OCI-LY7 (cell line): Measurements from ENCODE around the gene PARD3B. TPM values are rescaled to one million over a fixed set of nuclear protein-coding genes. Genes with fewer than 3 reads are reported as not detected.

Experiments used
- BruUV-seq: library from RNA; stranded (reverse); fragments of 400-500 nt; replicated peaks from 2 replicates; lab custom pipeline; 2021; lab: Mats Ljungman, UMichigan
- CTCF ChIA-PET: fragments of 300-600 bp; sonication (Branson Sonifier 250); formaldehyde crosslinking; loops from one replicate; lab custom pipeline; 2022; ENCODE audit warnings: antibody characterized with exemption; ENCODE audit not compliant: unreplicated experiment; lab: Charles Lee
- POLR2A ChIA-PET: fragments of 300-600 bp; sonication (Branson Sonifier 250); formaldehyde crosslinking; loops from one replicate; lab custom pipeline; 2022; ENCODE audit warnings: antibody characterized with exemption; lab: Charles Lee
- DNase-seq: peaks from one replicate; pipeline ENCODE4 v3.0.0-alpha.2; 2015; ENCODE audit warnings: low spot score
- H2AFZ ChIP-seq: fragments of 200-600 bp; sonication (generic), shearing (Covaris generic); 2 replicates; pipeline ENCODE4 v1.6.1; 2014; ENCODE audit warnings: mild to moderate bottlenecking, antibody characterized with exemption, low read length, moderate library complexity
- H3K27ac ChIP-seq: fragments of 200-600 bp; sonication (generic); 2 replicates; pipeline ENCODE4 v1.5.1; 2014; ENCODE audit warnings: mixed run types, low read depth, mild to moderate bottlenecking, moderate library complexity, low read length, inconsistent platforms; ENCODE audit not compliant: poor library complexity, severe bottlenecking
- H3K36me3 ChIP-seq: fragments of 200-600 bp; sonication (generic); 2 replicates; pipeline ENCODE4 v1.6.1; 2014; ENCODE audit warnings: mild to moderate bottlenecking, antibody characterized with exemption, low read length, moderate library complexity, mixed read lengths; ENCODE audit not compliant: insufficient read depth
- H3K4me1 ChIP-seq: fragments of 200-600 bp; sonication (generic); 2 replicates; pipeline ENCODE4 v1.5.1; 2014; ENCODE audit warnings: mild to moderate bottlenecking, low read length; ENCODE audit not compliant: insufficient read depth, poor library complexity, severe bottlenecking
- H3K4me2 ChIP-seq: fragments of 200-600 bp; sonication (generic); 2 replicates; pipeline ENCODE4 v1.6.1; 2014; ENCODE audit warnings: mild to moderate bottlenecking, low read length
- H3K4me3 ChIP-seq: fragments of 200-600 bp; sonication (generic); 2 replicates; pipeline ENCODE4 v1.5.1; 2014; ENCODE audit warnings: mild to moderate bottlenecking, low read depth, low read length; ENCODE audit not compliant: poor library complexity, severe bottlenecking
- H3K79me2 ChIP-seq: fragments of 200-600 bp; sonication (generic); 2 replicates; pipeline ENCODE4 v1.6.1; 2016; ENCODE audit warnings: low read depth, mild to moderate bottlenecking, low read length, moderate library complexity, mixed read lengths; ENCODE audit not compliant: insufficient read depth
- H3K9me2 ChIP-seq: fragments of 200-600 bp; sonication (generic); 2 replicates; pipeline ENCODE4 v1.6.1; 2016; ENCODE audit warnings: mild to moderate bottlenecking, low read length, mixed read lengths; ENCODE audit not compliant: insufficient read depth
- H3K9me3 ChIP-seq: fragments of 200-600 bp; sonication (generic); 2 replicates; pipeline ENCODE4 v1.6.1; 2014; ENCODE audit warnings: mild to moderate bottlenecking, mixed run types, low read length, mixed read lengths
- H4K20me1 ChIP-seq: fragments of 200-600 bp; sonication (generic); 2 replicates; pipeline ENCODE4 v1.6.1; 2014; ENCODE audit warnings: mild to moderate bottlenecking, antibody characterized with exemption, low read length, moderate library complexity, mixed read lengths; ENCODE audit not compliant: insufficient read depth
- CTCF ChIP-seq: fragments of 200-600 bp; sonication (generic); conservative IDR thresholded peaks from 2 replicates; pipeline ENCODE4 v1.5.1; 2014; ENCODE audit warnings: mild to moderate bottlenecking, antibody characterized with exemption, low read length, moderate library complexity, mixed read lengths
- EZH2phosphoT487 ChIP-seq: fragments of 200-600 bp; sonication (generic); IDR thresholded peaks from 2 replicates; pipeline ENCODE4 v1.6.1; 2018; ENCODE audit warnings: low read depth, borderline replicate concordance, mild to moderate bottlenecking, mixed run types, antibody characterized with exemption, low read length, moderate library complexity, mixed read lengths
- intact Hi-C: fragments of 100-400 bp; cut with micrococcal nuclease; formaldehyde crosslinking; loops from one replicate; pipeline ENCODE4 v1.10.0; 2022; ENCODE audit not compliant: unreplicated experiment
- total RNA-seq, 2 experiments: library from RNA; depleted of rRNA in 1 of 2; stranded (reverse); fragments of >200 nt in 1 of 2; shearing (Covaris generic) in 1 of 2; gene quantifications; 2 replicates each; pipeline ENCODE4 v1.2.3, GENCODE V29; 2014 to 2022

Gene PARD3B
- total RNA-seq, 2 experiments from 2014 or later = not detected

- POLR2A ChIA-PET = no interaction called here
Measured at GRCh38 chr2:204573221-204573620, 27.9 kb downstream of the PARD3B start.

GRCh38 chr2:204574486-204574885 is 29.2 kb downstream of the PARD3B start:
- no peaks in the 10 kb centered on the region for H3K9me3 ChIP-seq
- no peaks in the 10 kb centered on the region for H3K4me1 ChIP-seq
- no peak overlapping the region for H3K27ac ChIP-seq
- no peaks in the 10 kb centered on the region for H4K20me1 ChIP-seq
- no peak overlapping the region for H3K4me2 ChIP-seq
- H3K79me2 ChIP-seq = no peaks in the 10 kb centered on the region
- no peak overlapping the region for H2AFZ ChIP-seq
- H3K36me3 ChIP-seq = no peaks in the 10 kb centered on the region
- H3K4me3 ChIP-seq = no peak overlapping the region
- TF ChIP-seq CTCF = no peak
- TF ChIP-seq EZH2phosphoT487 = no peak
- intact Hi-C loops = no loop called here
- POLR2A ChIA-PET = interaction anchor here (0.7 kb wide), 1 partner anchor 1456 kb away, joined by 3 read pairs; no protein-coding TSS in a partner anchor
- no peaks in the 10 kb centered on the region for H3K9me2 ChIP-seq
- DNase-seq = no peak
- BruUV-seq = no TSS peak
- CTCF ChIA-PET = no interaction called here

More at GRCh38 chr2:204573221-204573620, 27.9 kb downstream of the PARD3B start:
- H3K4me1 ChIP-seq = no peaks in the 10 kb centered on the region
- H3K79me2 ChIP-seq = no peaks in the 10 kb centered on the region
- no peak overlapping the region for H2AFZ ChIP-seq
- no peak overlapping the region for H3K27ac ChIP-seq
- CTCF ChIA-PET = no interaction called here
- BruUV-seq = no TSS peak
- TF ChIP-seq CTCF = no peak
- TF ChIP-seq EZH2phosphoT487 = no peak
- H3K4me2 ChIP-seq = no peak overlapping the region
- intact Hi-C loops = no loop called here
- H4K20me1 ChIP-seq = no peaks in the 10 kb centered on the region
- no peaks in the 10 kb centered on the region for H3K9me2 ChIP-seq
- H3K4me3 ChIP-seq = no peak overlapping the region
- H3K9me3 ChIP-seq = no peaks in the 10 kb centered on the region
- no peak for DNase-seq
- no peaks in the 10 kb centered on the region for H3K36me3 ChIP-seq

GRCh38 chr2:204575463-204575862 is 30.2 kb downstream of the PARD3B start:
- DNase-seq = no peak
- no TSS peak for BruUV-seq
- Histone ChIP-seq H2AFZ (no peak overlapping the region), H3K79me2 (no peaks in the 10 kb centered on the region), H4K20me1 (no peaks in the 10 kb centered on the region), H3K36me3 (no peaks in the 10 kb centered on the region), H3K4me1 (no peaks in the 10 kb centered on the region), H3K4me2 (no peak overlapping the region), H3K27ac (no peak overlapping the region), H3K9me2 (no peaks in the 10 kb centered on the region), H3K4me3 (no peak overlapping the region), H3K9me3 (no peaks in the 10 kb centered on the region)
- ChIA-PET CTCF (no interaction called here), POLR2A (no interaction called here)
- intact Hi-C loops = no loop called here
- no peak for TF ChIP-seq EZH2phosphoT487
- no peak for TF ChIP-seq CTCF
